GM13976 (cell line): ENCODE measurements around the gene BTBD18.

Source experiments
- DNase-seq: peaks from one replicate; pipeline ENCODE4 v3.0.0; 2012; ENCODE audit warnings: low spot score
- CTCF ChIP-seq: IDR thresholded peaks from 2 replicates; pipeline ENCODE4 v1.5.1; 2012; ENCODE audit warnings: borderline replicate concordance, mild to moderate bottlenecking; ENCODE audit not compliant: insufficient read depth; ENCODE audit errors: extremely low read depth, missing control alignments, control extremely low read depth
- in situ Hi-C: fragments of 300-500 bp; cut with MboI; formaldehyde crosslinking; loops from one replicate; pipeline ENCODE4 v1.12.0; 2022; ENCODE audit warnings: low sequenced_read_pairs, mixed read lengths, inconsistent platforms; ENCODE audit not compliant: unreplicated experiment

BTBD18 gene

DNA sequence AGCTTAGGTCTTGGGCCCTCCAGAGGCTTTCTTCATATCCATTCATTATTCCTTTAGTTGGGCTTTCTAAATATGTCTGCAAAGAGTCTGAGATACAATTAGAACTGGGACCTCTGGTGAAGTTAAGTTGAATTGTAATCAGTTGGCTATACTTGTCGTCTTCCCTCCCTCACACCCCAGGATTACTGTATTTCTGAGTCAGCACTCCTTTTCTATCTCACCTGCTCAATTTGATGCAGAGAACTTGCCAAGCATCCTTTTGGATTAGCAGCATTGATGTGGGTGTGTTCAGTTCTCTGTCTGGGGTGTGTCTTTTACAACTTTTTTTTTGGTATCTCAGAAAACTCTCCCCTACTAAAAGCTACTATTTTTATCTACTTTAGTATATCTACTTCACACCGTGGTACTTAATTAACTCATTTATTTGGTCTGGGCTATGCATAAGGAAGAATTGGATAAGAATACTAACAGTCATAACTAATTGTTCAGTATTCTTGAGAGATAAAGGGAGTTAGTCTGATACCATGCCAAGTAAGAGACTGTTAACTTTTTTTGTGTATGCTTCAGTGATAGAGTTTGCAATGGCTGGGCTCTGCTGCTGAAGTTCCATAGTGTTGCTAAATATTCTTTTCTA, 25.1 kb upstream of the BTBD18 start:
- TF ChIP-seq CTCF = no peak
- in situ Hi-C loops = no loop called here
- DNase-seq = no peak

DNA sequence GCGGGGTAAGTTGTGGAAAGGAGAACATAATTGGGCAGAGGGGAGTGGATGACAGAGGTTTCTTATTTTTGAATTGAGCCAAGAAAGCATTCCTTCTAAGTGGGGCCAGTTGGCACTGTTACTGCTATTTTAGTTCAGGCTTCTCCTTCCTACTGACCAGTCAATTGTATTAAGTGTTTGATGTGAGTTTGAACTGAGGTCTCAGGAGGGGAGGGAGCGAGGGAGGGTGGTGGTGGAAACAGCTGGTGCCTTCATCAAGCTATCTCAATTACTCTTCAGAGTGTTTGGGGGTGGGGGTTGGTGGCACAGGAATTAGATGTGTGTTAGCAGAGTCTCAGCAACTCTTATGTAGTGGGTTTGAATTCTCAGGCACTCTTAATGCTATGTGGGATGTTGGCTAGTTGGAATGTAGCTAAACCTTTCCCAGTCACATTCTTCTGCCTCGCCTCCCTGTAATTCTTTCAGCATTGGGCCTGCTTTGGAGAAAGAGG, 24.5 kb upstream of the BTBD18 start:
- in situ Hi-C loops = no loop called here

GRCh38 chr11:57775491-57775890, 23.9 kb upstream of the BTBD18 start:
- DNase-seq = no peak
- TF ChIP-seq CTCF = no peak
- in situ Hi-C loops = no loop called here

More for the DNA sequence above, 24.5 kb upstream of the BTBD18 start:
- no peak for DNase-seq
- TF ChIP-seq CTCF = no peak

- DNase-seq = no peak
- TF ChIP-seq CTCF = no peak
- in situ Hi-C loops = no loop called here
Measured at GRCh38 chr11:57773026-57773598, 21.5 kb upstream of the BTBD18 start.

GRCh38 chr11:57772562-57772961, 20.9 kb upstream of the BTBD18 start:
- no peak for TF ChIP-seq CTCF
- in situ Hi-C loops = no loop called here

GRCh38 chr11:57771365-57771764, 19.7 kb upstream of the BTBD18 start:
- no peak for DNase-seq
- in situ Hi-C loops = no loop called here
- no peak for TF ChIP-seq CTCF

More at GRCh38 chr11:57772562-57772961, 20.9 kb upstream of the BTBD18 start:
- DNase-seq = no peak
